PC-3 (cell line): ENCODE data around the gene CD6. TPM values are rescaled to one million over a fixed set of nuclear protein-coding genes. Genes with fewer than 3 reads are reported as not detected.

ENCODE experiments used
- ATAC-seq: fragments of 200-7000 bp; cut with Tn5 transposase; 2 replicates; pipeline ENCODE4 v1.9.1; 2020; ENCODE audit warnings: mild to moderate bottlenecking, moderate library complexity
- BruUV-seq: library from RNA; stranded (reverse); fragments of 400-500 nt; replicated peaks from 2 replicates; lab custom pipeline; 2021; lab: Mats Ljungman, UMichigan
- CTCF ChIA-PET: fragments of 300-600 bp; sonication (Branson Sonifier 250); formaldehyde crosslinking; loops from one replicate; lab custom pipeline; 2022; ENCODE audit warnings: antibody characterized with exemption; lab: Charles Lee
- POLR2A ChIA-PET: fragments of 300-600 bp; sonication (Branson Sonifier 250); formaldehyde crosslinking; loops from one replicate; lab custom pipeline; 2022; ENCODE audit warnings: antibody characterized with exemption; ENCODE audit not compliant: unreplicated experiment; lab: Charles Lee
- DNase-seq: peaks from one replicate; pipeline ENCODE4 v3.0.0-alpha.2; 2015
- H2AFZ ChIP-seq: fragments of 300-600 bp; sonication (generic); 2 replicates; pipeline ENCODE4 v1.6.0; 2016; ENCODE audit warnings: antibody characterized with exemption, low read length
- H3F3A ChIP-seq: fragments of 300-600 bp; sonication (generic); one replicate; pipeline ENCODE4 v1.6.0; 2017; ENCODE audit warnings: antibody characterized with exemption, low read length, control low read depth, mild to moderate bottlenecking; ENCODE audit not compliant: unreplicated experiment
- H3K27ac ChIP-seq: fragments of 300-600 bp; sonication (generic); 2 replicates; pipeline ENCODE4 v1.5.1; 2016; ENCODE audit warnings: mild to moderate bottlenecking, low read length
- H3K27me3 ChIP-seq: fragments of 300-600 bp; sonication (generic); 2 replicates; pipeline ENCODE4 v1.6.1; 2016; ENCODE audit warnings: low read length, mixed read lengths
- H3K36me3 ChIP-seq: fragments of 300-600 bp; sonication (generic); 2 replicates; pipeline ENCODE4 v1.6.1; 2016; ENCODE audit warnings: low read depth, mixed run types, low read length, mixed read lengths
- H3K4me1 ChIP-seq: fragments of 300-600 bp; sonication (generic); 2 replicates; pipeline ENCODE4 v1.5.1; 2016; ENCODE audit warnings: low read length; ENCODE audit not compliant: insufficient read depth
- H3K4me2 ChIP-seq: fragments of 300-600 bp; sonication (generic); 2 replicates; pipeline ENCODE4 v1.6.0; 2016; ENCODE audit warnings: low read length
- H3K4me3 ChIP-seq: fragments of 300-600 bp; sonication (generic); 2 replicates; pipeline ENCODE4 v1.5.1; 2016; ENCODE audit warnings: mild to moderate bottlenecking, low read length, mixed read lengths
- H3K79me2 ChIP-seq: fragments of 300-600 bp; sonication (generic); 2 replicates; pipeline ENCODE4 v1.6.1; 2017; ENCODE audit warnings: low read length, mixed read lengths
- H3K9ac ChIP-seq: fragments of 300-600 bp; sonication (generic); 2 replicates; pipeline ENCODE4 v1.6.0; 2016; ENCODE audit warnings: mild to moderate bottlenecking, low read length
- H3K9me2 ChIP-seq: fragments of 300-600 bp; sonication (generic); replicated peaks from 2 replicates; pipeline ENCODE4 v1.6.1; 2016; ENCODE audit warnings: mixed run types, low read length, mixed read lengths
- H3K9me3 ChIP-seq: fragments of 300-600 bp; sonication (generic); 2 replicates; pipeline ENCODE4 v1.6.1; 2016; ENCODE audit warnings: low read length, mixed read lengths
- H4K20me1 ChIP-seq: fragments of 300-600 bp; sonication (generic); 2 replicates; pipeline ENCODE4 v1.6.1; 2016; ENCODE audit warnings: low read length, mixed read lengths
- CTCF ChIP-seq: fragments of 300-600 bp; sonication (generic); conservative IDR thresholded peaks from 2 replicates; pipeline ENCODE4 v1.5.1; 2017; ENCODE audit warnings: antibody characterized with exemption, low read depth, mild to moderate bottlenecking, low read length
- EZH2 ChIP-seq: fragments of 300-600 bp; sonication (generic); IDR thresholded peaks from one replicate; pipeline ENCODE4 v1.6.1; 2017; ENCODE audit warnings: antibody characterized with exemption, mild to moderate bottlenecking, low read length; ENCODE audit not compliant: unreplicated experiment
- EZH2phosphoT487 ChIP-seq: fragments of 300-600 bp; sonication (generic); IDR thresholded peaks from 2 replicates; pipeline ENCODE4 v1.6.1; 2018; ENCODE audit warnings: mild to moderate bottlenecking, antibody characterized with exemption, low read length, borderline replicate concordance
- intact Hi-C: fragments of 100-400 bp; cut with micrococcal nuclease; formaldehyde crosslinking; loops from 2 replicates; pipeline ENCODE4 v1.9.0; 2023
- total RNA-seq: library from RNA; depleted of rRNA; stranded (reverse); fragments of >200 nt; gene quantifications from 2 replicates; pipeline ENCODE4 v1.2.3, GENCODE V29; 2014

Gene CD6
- total RNA-seq, 1 experiment from 2014 or later, result not detected

- no peak overlapping the region for H3K4me2 ChIP-seq
- H3K27ac ChIP-seq, result no peak overlapping the region
- H4K20me1 ChIP-seq, result peaks cover 6% of the 10 kb centered on the region; the same call in 1 of the 2 replicates
- no peaks in the 10 kb centered on the region for H3K27me3 ChIP-seq
- H3K4me3 ChIP-seq, result no peak overlapping the region
- H3K9me3 ChIP-seq, result no peaks in the 10 kb centered on the region
- H3K36me3 ChIP-seq, result peaks cover 8% of the 10 kb centered on the region; the same call in 1 of the 2 replicates
- H3F3A ChIP-seq, result no peaks in the 10 kb centered on the region
- ChIA-PET POLR2A (interaction anchor here (0.6 kb wide), 1 partner anchor 259 kb away, joined by 3 read pairs; no protein-coding TSS in a partner anchor), CTCF (no interaction called here)
- DNase-seq, result no peak
- no peaks in the 10 kb centered on the region for H3K9me2 ChIP-seq
- no peak overlapping the region for H2AFZ ChIP-seq
- H3K4me1 ChIP-seq, result peaks cover 26% of the 10 kb centered on the region
- intact Hi-C loops, result no loop called here
- no peak for ATAC-seq
- H3K79me2 ChIP-seq, result peaks cover 11% of the 10 kb centered on the region
- no peak overlapping the region for H3K9ac ChIP-seq
- TF ChIP-seq EZH2phosphoT487 (no peak), CTCF (no peak), EZH2 (no peak)
- no TSS peak for BruUV-seq
Measured at GRCh38 chr11:60927600-60927999, 43.9 kb upstream of the CD6 start.

GRCh38 chr11:60928563-60929001, 42.9 kb upstream of the CD6 start:
- ChIA-PET POLR2A (no interaction called here), CTCF (no interaction called here)
- Histone ChIP-seq H3F3A (no peaks in the 10 kb centered on the region), H3K9ac (no peak overlapping the region), H3K36me3 (peaks cover 8% of the 10 kb centered on the region; the same call in 1 of the 2 replicates), H3K9me3 (no peaks in the 10 kb centered on the region), H3K4me3 (no peak overlapping the region), H3K9me2 (no peaks in the 10 kb centered on the region), H3K4me2 (no peak overlapping the region), H3K4me1 (peaks cover 22% of the 10 kb centered on the region), H3K27me3 (no peaks in the 10 kb centered on the region), H4K20me1 (peaks cover 6% of the 10 kb centered on the region; the same call in 1 of the 2 replicates), H2AFZ (no peak overlapping the region), H3K79me2 (peaks cover 11% of the 10 kb centered on the region), H3K27ac (no peak overlapping the region)
- DNase-seq (no peak), ATAC-seq (no peak)
- TF ChIP-seq CTCF, result no peak
- no peak for TF ChIP-seq EZH2
- TF ChIP-seq EZH2phosphoT487, result no peak
- intact Hi-C loops, result no loop called here
- no TSS peak for BruUV-seq

GRCh38 chr11:60929764-60930163, 41.7 kb upstream of the CD6 start:
- H3F3A ChIP-seq, result no peaks in the 10 kb centered on the region
- ChIA-PET POLR2A (no interaction called here), CTCF (no interaction called here)
- no peak overlapping the region for H2AFZ ChIP-seq
- no peak overlapping the region for H3K4me3 ChIP-seq
- peaks cover 16% of the 10 kb centered on the region for H3K4me1 ChIP-seq
- no peak for ATAC-seq
- H3K27ac ChIP-seq, result no peak overlapping the region
- intact Hi-C loops, result no loop called here
- no peaks in the 10 kb centered on the region for H3K9me2 ChIP-seq
- H4K20me1 ChIP-seq, result peaks cover 6% of the 10 kb centered on the region; the same call in 1 of the 2 replicates
- no peak for DNase-seq
- no peaks in the 10 kb centered on the region for H3K9me3 ChIP-seq
- no peak overlapping the region for H3K4me2 ChIP-seq
- no TSS peak for BruUV-seq
- TF ChIP-seq EZH2phosphoT487 (no peak), CTCF (no peak), EZH2 (no peak)
- H3K27me3 ChIP-seq, result no peaks in the 10 kb centered on the region
- no peak overlapping the region for H3K9ac ChIP-seq
- H3K36me3 ChIP-seq, result peaks cover 11% of the 10 kb centered on the region; the same call in 1 of the 2 replicates
- peaks cover 6% of the 10 kb centered on the region for H3K79me2 ChIP-seq
